NCI-H1105 (cell line): Measurements from ENCODE around the gene MAGI2.
A peak's percentile ranks its signal among the peaks of the same experiment; 100 is the strongest.
"Not testable (repeated sequence)": the region's sequence is repeated elsewhere in the genome, so short reads cannot be mapped to it uniquely, and the experiment has no call there.

Experiments used
- DNase-seq: peaks from one replicate; lab custom pipeline; 2025; lab: John Stamatoyannopoulos, UW

The MAGI2 gene

DNA sequence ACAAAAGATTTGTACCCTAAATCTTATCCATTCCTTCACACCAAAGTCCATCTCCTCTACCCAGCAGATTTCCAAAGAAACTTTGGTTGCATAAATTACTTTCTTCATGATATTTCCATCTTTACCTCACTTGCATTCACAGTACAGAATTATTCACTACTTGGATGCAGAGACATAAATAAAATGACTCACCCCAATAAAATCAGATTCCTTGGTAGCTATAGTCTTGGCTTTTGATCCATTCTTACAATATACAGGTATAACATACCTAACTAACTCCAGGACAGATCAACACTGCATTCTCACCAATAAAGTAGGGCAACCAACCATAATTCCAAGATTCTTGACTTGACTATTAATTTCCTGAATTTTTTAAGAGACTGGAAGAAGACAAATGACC, 815.1 kb downstream of the MAGI2 start:
- no peak for DNase-seq

DNA sequence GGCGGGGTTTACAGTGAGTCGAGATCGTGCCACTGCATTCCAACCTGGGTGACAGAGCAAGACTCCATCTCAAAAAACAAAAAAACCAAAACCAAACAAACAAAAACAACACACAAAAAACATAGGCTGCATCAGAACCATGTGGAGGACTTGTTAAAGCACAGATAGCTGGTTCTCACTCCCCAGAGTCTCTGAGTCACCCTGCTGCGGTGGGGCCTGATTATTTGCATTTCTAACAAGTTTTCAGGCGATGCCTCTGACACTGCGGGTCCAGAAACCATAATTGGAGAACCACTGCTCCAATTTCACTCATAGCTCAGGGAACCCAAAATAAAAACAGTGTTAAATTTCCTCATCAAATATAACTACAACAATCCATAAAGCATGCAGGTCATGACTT, 816.7 kb downstream of the MAGI2 start:
- DNase-seq, result no peak

DNA sequence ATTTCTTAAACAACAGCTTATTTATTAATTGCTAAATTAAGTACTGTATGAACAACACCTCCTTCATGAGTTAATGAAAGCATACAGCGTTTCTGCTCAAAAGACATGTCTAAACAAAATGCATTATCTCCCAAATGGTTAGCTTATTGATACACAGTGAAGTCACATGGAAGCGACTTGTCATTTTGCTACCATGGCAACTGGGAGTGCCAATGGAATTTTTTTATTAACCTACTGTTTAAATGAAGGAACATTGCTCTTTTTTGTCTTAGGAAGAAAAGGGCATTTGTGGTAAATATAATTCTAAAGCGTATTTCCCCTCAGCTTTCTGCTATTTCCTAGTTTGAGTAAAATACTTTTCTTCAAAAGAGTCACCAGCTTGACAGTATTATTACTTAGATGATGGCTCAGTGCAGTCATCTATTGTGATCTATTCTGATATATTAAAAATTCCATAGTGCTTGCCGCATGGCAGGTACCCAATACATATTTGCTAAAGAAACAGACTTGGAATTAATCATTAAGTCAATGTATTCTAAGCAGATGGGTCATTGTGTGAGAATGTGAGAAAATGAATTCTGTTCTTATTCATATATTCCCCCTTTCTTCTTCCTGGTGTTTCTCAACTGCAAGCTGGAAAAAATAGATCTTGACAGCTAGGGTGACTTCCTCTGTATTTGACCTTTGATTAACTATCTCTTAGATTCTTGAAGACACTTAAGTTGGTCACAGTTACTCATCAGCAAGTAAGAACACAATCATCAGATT, 818.3 kb downstream of the MAGI2 start:
- DNase-seq, result no peak

DNA sequence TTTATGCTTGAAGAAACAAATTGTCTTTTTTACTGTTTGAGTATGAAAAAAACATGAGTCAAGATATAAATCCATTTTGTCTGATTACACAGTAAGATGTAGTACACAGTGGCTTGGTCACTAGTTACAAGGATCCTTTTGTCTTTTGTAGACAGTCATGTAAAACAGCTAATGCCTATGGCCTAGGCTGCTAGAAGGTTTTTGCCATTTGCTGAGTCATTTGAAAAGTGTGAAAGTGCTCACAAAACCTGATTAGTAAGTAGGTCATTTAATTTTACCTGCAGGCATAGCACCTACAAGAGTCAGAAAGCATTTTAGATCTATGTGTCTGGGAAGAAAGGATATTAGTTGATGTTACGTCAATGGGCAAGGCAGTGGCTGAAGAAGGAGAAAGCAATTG, 819.4 kb downstream of the MAGI2 start:
- no peak for DNase-seq

DNA sequence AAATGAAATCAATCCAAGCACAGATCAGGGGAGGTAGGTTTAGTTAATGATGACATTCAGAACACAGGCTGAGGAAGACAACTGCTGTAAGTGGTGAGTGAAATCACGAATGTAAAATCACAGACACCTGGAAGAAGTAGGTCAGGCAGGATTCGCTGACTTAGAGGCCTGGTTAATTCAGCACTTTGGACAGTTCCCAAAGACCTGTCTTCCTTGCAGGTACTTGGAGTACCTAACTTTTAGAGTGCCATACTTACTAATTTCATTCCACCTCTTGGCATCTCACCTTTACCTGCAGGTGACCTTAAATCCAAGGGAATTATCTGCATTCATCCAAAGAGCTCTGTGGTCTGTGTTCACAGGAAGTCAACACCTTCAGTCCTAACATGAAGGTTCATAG, 832.5 kb downstream of the MAGI2 start:
- DNase-seq, result no peak

DNA sequence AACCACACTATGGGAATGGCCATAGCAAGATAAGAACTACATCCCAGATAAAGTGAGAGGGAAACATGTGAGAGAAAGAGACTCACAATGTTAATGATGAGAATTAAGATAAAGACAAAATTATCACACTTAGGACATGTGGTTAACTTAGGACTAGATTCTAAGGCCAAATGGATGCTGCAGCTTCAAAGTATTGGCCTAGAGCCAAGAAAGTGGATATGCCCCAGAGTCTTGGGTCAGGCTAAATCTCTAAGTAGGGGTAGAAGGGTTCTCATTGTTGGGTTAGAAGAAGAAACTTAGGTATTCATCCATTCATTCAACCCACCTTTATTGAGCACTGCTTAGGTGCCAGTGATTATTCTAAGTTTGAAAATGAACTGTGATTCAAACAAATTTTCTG, 836.9 kb downstream of the MAGI2 start:
- DNase-seq, result no peak

DNA sequence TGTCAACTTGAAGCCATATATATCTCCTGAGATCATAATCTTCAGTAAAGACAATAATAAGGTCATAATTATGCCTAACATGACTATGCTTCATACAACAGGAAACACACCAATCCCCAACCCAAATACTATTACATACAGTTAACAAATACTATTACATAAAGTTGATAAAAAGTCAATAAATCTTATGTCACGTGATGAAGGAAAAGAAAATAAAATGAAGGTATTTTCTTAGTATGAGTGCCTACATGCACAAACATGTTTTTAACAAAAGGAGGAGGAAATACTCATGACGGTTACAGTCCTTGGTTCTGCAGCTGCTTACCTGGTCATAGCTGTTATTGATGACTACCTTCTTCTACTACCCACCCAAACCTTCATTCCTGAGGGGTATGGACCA, 844.2 kb downstream of the MAGI2 start:
- DNase-seq, result no peak

DNA sequence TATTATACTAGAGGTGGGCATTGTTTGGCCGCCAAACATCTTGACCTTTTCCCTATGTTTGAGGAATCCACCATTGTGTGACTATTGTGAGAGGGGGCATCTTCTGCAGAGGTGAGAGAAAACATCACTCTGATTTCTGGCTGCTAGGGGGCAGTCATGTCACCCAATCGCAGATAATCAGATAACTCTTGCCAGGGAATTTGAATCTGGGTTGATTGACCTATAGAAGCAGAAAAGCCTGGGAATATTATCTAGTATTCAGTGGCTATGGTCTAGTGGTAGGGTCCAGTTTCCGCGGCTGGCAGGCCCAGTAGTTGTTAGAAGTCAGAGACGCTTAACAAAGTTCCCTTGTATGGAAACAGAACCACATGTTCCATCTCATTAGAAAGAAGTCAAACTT, 846.4 kb downstream of the MAGI2 start:
- no peak for DNase-seq

DNA sequence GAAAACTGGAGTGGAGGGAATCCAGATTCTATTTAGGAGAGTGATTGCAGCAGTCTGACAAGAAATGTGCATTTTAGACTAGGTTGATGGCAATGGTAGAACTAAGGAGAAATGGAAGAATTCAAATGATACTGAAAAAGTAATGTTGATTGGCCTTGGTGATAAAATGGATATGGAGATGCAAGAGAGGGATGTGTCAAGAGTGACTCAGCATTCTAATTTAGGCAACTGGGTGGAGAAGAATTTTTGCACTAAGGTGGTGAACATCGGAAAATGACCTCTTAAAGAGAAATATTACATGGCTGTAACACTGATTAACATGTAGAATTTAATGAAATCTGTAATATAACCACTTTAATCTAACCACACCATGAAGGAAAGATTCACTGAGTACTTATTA, 848.3 kb downstream of the MAGI2 start:
- DNase-seq, result no peak

DNA sequence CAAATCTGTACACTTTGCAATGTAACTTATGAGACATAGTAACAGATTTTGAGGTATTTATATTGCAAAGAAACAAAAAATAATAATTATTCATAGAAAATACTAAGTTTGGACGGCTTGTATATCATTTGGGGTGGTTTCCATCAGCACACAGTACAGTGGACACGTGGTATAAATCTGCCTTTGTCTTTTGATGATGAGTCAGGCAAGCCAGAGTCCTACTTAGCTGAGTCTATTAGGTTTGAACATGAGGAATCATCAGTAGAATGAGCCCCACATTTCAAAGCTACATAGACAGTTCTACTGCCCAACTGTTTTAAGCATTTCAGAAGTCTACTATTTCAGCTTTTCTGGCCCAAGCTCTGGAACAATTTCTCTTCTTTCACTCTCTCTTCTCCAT, 851.7 kb downstream of the MAGI2 start:
- DNase-seq, result no peak

DNA sequence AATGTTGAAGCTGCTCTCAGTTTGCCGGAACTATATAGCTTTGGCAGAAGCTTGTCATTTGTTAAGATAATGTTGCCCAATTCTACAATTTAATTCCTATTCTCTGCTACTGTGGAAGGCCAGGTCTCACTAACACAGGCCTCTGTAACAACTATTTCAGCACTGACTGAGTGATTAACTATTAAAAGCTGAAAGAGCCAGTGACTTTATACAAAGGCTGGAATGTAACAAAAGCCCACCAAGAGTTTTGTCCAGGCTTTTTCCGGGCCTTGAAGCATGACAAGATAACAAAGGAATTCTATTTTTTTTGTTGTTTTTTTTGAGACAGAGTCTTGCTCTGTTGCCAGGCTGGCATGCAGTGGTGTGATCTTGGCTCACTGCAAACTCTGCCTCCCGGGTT, 859.3 kb downstream of the MAGI2 start:
- DNase-seq, result no peak

DNA sequence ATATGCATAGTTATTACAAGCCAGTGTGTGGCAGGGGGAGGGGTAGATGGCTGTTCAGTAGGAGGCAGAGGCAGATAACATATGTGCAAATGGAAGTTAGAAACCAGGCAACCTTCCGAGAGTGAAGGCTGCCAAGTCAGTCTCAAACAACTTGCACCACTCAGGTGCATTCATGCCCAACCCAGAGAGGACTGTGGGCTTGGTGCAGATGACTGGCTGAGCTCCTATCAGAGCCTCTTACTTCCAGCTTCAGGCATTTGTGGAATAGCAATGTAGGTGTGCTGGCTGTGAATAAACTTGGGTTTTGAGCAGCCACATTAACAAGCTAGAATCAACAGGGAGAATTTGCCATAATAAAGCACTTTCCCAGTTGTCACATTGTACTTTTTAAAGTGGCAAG, 865.1 kb downstream of the MAGI2 start:
- DNase-seq, result peak; percentile 6

DNA sequence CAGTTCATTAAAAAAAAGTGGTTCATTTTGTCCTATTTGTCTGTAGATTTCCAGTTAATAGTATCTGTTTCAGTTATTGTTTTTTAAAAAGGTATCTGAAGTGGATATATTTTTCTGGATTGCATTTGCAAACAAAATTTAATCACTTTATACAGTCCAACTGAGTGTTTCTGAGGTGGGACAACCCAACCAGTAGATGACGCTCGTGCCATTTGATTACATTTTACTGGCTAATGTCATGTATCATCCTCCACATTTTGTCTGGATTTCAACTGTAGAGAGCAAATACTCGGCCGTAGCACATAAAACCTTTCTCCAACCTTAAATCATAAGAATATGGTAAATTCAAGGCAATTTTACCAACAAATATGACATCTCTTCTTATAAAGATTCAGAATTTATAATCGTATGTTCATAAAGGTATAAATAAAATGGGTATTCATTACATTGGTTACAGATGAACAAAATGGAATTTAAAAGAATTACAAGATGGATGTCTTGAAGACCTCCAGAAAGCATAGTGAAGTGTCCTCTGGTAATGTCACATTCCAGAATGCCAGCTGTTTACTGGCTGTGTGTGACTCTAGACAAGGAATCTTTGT, 865.9 kb downstream of the MAGI2 start:
- peak; percentile 43 for DNase-seq

DNA sequence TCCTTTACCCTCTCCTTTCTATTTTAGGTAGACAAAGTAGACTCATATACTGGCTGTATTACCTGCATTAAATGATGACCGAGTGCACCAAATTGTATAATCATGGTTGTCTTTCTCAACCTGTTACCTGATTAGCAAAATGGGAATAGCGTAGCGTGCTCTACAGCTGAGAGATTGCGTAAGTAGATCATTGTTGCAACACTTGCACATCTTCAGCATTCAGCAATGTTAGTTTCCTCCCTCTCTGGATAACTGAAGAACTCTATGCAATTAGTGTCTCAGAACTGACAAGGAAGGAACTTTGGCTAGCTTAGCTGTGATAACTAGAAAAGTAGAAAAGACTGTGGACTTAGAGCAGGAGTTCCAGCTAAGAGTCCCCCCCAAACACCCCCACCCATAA, 867.5 kb downstream of the MAGI2 start:
- DNase-seq, result no peak

DNA sequence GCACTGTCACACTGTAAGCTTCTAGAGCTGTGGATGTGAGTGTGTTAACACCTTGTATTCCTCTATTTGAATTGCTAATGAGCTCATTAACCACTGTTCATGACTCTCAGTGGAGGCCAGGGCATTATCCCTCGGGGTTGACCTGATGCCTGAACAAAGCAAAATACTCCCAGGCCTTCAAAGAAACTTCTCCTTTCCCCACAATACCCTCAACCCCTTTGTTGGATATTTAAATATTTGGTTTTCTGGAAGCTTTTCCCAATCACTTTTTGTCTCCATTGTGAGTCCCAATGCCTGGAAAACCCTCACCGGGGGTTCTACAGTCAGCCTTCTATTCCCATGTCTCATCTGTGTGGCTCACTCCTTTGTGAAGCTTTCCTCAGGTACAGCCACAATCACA, 874.8 kb downstream of the MAGI2 start:
- DNase-seq, result no peak

DNA sequence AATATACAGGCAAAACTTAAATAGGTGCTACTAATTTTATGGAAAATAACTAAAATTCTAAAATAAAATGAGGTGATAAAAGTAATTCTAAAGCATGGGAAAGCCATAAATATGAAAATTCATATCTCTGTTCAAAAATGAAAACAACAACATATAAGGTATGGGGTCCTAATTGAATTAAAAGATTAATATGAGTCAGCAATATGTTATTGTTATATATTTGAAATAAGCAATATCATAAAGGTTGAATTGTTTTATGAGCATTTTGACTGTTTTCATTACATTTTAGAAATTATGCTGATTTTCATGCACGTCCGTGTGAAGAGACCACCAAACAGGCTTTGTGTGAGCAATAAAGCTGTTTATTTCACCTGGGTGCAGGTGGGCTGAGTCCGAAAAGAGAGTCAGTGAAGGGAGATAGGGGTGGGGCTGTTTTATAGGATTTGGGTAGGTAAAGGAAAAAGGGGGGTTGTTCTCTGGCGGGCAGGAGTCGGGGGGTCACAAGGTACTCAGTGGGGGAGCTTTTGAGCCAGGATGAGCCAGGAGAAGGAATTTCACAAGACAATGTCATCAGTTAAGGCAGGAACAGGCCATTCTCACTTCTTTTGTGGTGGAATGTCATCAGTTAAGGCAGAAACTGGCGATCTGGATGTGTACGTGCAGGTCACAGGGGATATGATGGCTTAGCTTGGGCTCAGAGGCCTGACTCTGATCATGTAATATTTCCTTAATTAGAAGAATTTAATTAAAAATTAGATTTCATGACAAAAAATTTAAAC, 876.1 kb downstream of the MAGI2 start:
- not testable (repeated sequence) for DNase-seq

DNA sequence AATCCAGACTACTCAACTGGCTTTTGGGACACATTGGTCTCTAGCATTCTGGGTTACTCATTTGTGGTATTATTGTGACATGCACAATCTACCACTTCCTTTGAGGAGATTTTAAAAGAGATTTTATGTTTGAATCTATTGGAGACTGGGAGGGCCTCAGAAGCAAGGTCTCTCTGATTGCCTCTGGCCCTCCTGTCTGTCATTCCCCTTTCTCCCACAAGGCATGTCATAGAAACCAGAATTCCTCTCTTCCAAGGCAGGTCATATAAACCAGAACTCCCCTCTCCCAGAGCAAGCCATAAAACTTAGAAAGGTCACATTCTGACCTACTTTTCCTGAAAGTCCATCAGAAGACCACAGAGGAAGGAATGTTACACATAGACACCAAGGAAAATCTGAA, 877.2 kb downstream of the MAGI2 start:
- DNase-seq, result no peak

DNA sequence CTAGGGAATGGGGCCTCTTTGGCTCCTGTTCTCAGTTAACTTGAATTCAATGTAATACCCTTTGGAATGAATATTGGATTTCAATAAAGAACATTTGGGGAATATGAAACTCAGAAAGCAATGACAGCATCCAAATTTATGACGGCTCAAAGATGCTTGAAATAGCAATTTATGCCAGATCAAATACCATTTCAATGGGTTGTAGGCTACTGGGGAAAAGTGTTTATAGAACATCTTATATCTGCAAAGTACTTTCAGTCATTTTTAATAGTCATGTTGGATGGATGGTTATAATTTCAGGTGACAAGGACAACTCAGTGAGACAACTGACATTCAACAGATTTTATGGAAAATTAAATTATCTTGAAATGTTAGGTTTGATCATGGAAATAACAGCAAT, 882.2 kb downstream of the MAGI2 start:
- DNase-seq, result no peak

DNA sequence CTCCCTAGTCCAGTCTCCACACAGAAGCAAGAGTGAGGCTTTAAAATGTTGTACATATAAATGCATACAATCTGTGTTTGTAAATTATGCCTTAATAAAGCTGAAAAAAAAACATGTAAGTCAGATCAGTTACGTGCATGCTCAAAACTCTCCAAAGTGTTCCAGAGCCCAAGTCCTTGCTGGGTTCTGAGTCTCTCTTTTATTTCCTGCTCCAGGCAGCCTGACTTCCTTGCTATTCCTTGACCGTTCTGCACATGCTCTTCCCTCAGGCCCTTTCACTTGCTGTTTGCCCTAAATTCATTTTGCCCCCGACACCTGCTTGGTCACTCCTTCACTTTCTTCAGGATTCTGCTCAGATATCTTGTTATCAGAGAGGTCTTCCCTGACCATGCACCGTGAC, 884.8 kb downstream of the MAGI2 start:
- DNase-seq, result no peak

DNA sequence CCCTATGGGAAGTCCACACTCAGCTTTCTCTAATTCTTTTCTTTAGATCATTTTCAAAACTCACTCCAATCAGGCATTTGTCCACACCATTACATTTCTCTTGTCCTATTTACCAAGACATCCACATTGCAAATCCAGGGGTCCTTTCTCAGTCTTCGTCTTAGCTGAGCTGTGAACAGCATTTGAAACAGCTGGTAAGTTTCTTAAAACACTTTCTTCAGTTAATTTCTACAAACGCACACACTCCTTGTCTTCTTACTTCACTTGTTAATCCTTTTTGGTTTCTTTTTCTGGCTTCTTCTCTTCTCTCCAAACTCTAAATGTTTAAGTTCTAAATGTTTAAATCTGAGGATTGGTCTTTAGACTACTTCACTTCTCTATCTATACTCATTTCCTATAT, 885.6 kb downstream of the MAGI2 start:
- no peak for DNase-seq

DNA sequence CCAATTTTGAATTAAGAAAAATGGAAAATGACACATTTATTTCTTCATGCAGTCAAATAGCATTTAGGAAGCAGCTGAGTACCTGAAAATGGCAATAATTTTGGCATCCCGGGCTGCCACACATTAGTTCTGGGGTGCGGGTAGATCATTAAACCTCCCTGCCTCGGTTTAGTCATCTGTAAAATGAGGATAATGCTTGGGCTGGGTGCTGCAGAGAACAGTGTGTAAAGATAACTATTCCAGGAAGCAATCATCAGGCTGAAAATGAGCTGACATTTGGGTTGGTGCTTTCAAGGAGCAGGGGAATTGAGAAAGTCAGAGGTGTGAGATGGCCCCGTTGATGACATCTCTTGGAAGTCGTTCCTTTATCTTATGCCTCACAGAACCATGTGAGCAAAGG, 887.7 kb downstream of the MAGI2 start:
- no peak for DNase-seq

DNA sequence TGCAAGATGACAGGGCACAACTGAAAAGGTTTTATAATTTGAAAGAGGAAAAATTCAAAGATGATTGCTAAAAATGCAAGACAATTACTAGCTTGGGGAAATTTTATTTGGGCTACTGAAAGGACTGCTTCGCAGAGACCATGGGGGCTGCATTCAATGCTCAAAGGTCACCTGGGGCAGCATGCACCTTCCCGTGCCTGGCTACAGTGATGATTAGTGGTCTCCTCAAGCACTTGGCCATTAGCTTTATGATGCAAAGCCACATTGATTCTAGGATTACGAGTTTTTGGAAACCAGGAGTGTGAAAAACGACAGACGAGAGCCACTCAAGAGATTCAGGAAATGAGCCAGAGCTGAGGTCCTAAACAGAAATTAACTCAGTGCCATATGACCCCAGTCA, 890.3 kb downstream of the MAGI2 start:
- no peak for DNase-seq

DNA sequence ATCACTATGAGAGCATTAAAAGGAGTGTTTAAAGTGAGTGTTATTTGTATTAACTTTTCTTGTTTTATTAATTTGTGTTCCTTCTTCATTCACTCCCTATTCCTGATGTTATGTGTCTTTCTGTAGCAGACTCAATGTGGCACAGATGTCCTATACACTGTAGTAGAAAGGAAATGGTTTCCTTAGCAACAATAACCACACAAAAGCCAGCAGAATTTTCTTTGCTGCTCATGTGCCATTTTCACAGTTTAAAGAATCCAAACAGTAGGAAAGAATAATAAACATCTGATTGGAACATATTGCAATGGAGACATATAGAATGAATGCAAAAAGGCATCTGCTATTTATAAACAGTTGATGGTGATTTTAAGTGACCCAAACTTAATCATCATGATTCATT, 891.3 kb downstream of the MAGI2 start:
- DNase-seq, result no peak
